ENCODE measurements around the gene SARM1. TPM values are rescaled to one million over a fixed set of nuclear protein-coding genes. Genes with fewer than 3 reads are reported as not detected.

SARM1 gene
- total RNA-seq, 2 experiments from 2014 or later, result 18.1 to 21.9 TPM

DNA sequence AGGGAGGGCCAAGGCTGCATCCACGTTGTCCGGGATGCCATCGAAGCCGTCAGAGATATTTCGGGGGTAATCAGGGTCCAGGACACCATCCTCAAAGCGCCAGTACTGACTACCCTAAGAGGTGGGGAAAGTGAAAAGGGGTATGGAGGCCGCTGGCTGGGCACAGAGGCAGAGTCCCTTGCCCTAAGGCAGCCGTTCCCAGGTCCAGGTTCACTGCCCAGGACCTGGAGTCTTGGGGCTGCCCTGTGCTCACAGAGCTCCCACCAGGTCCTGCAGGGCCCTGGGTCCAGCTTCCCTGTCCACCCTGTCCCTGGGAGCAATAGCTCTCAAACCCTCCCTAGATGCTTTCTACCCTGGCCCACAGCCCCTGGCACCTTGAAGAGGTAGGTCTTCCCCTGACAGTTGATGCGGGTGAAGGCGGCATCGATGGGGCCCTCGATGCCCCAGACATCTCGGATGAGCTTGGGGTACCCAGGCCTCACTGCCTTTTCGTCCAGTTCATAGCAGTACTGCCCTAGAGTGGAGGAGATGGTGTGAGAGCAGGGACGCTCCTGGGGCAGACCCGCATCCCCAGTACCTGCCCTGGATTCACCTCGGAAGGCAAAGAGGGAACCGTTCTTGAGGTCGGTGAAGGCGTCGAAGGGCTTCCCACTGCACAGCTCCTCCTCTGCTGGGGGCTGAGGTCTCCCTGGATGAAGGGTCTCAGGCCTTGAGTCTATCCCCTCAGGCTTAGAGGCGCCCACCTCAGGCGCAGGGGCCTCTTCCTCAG is 2.4 kb upstream of the SARM1 start:
- intact Hi-C loops (cut with DNase I, micrococcal nuclease), result no loop called here
- no peak overlapping the region for H3K4me3 Mint-ChIP-seq
- ATAC-seq (no peak), DNase-seq (no peak)
- H3K9me3 Mint-ChIP-seq (ENCODE audit: low read depth), result no peaks in the 10 kb centered on the region
- no peak overlapping the region for H3K27ac Mint-ChIP-seq
- ChIA-PET CTCF (no interaction called here), POLR2A (no interaction called here)
- peaks cover 20% of the 10 kb centered on the region for H3K4me1 Mint-ChIP-seq
- peaks cover 4% of the 10 kb centered on the region for H3K36me3 Mint-ChIP-seq (ENCODE audit: low read depth)
- H3K27me3 Mint-ChIP-seq, result no peaks in the 10 kb centered on the region

DNA sequence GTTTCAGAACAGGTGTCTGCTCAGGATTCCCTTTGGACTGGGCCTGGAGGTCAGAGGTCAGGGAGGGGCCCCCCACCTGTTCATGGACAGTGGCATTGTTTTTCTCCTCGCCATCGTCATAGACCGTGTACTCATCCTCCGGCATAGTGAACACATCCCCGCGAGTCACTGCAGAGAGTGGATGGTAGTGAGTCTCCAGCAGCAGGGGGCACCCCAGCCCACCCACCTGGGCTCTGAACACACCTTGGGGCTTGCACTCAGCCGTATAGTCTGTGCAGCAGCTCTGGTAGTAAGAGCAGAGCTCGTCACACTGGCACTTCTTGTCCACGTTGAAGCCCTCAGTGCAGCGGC is 1.8 kb upstream of the SARM1 start:
- H3K27me3 Mint-ChIP-seq, result no peaks in the 10 kb centered on the region
- H3K27ac Mint-ChIP-seq, result no peak overlapping the region
- intact Hi-C loops (cut with DNase I, micrococcal nuclease), result loop anchor here in 1 of 2 experiments (2.0 kb wide), 1 partner anchor 581 kb away; the partner anchor contains the start of gene PHF12
- no peak overlapping the region for H3K4me3 Mint-ChIP-seq
- ChIA-PET CTCF (no interaction called here), POLR2A (interaction anchor here (0.9 kb wide), 1 partner anchor 12 kb away, joined by 3 read pairs; the partner anchor contains the start of gene POLDIP2)
- ATAC-seq (no peak), DNase-seq (no peak)
- no peaks in the 10 kb centered on the region for H3K9me3 Mint-ChIP-seq (ENCODE audit: low read depth)
- peaks cover 4% of the 10 kb centered on the region for H3K36me3 Mint-ChIP-seq (ENCODE audit: low read depth)
- peaks cover 20% of the 10 kb centered on the region for H3K4me1 Mint-ChIP-seq

DNA sequence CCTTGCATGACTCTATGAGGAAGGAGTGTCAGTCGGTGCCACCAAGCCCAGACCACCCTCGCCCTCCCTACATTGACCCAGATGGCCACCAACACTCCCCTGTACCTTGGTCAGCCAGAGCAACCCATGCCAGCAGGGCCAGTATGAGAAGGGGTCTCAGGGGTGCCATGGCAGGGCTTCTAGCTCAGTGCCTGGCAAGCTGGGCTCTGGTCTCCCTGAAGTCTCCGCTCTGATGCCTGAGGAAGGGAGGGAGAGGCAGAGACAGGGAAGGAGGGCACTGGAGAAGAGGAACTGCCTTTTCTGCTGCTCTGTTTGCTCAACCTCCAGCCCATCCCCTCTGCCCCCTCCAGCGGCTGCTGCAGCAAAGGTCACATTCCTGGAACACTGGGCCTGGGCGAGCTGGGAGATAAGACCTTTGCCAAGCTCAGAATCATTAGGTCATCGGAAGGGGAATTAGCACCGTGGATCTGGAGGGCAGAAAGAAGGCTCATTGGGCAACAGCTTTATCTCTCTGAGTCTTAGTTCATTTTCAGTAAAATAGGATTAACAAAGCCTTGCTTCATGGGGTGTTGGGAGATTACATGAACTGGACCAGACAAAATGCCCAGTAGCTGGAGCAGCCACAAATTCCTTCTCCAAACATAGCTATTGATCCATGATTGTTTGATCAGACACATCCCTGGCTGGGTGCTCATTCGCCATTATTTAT is 1.3 kb upstream of the SARM1 start, which contains the start of gene VTN:
Gene VTN (minus strand): TSS at position 273 of the 709 bp plus-strand sequence. CDS start 104 bp downstream, at position 169.
- DNase-seq (no peak), ATAC-seq (no peak)
- intact Hi-C loops (cut with DNase I, micrococcal nuclease), result loop anchor here in 1 of 2 experiments (2.0 kb wide), 1 partner anchor 581 kb away; the partner anchor contains the start of gene PHF12
- H3K27ac Mint-ChIP-seq, result peak within 1 kb of the TSS; percentile 86
- H3K27me3 Mint-ChIP-seq, result no peaks in the 10 kb centered on the region
- peaks cover 22% of the 10 kb centered on the region for H3K4me1 Mint-ChIP-seq
- peak within 1 kb of the TSS; percentile 76 for H3K4me3 Mint-ChIP-seq
- H3K9me3 Mint-ChIP-seq (ENCODE audit: low read depth), result no peaks in the 10 kb centered on the region
- CTCF ChIA-PET, result interaction anchor here (0.6 to 0.8 kb wide), 2 partner anchors 48 to 533 kb away, joined by 3 read pairs; no protein-coding TSS in a partner anchor
- H3K36me3 Mint-ChIP-seq (ENCODE audit: low read depth), result peaks cover 7% of the 10 kb centered on the region
- POLR2A ChIA-PET, result interaction anchor here (0.9 kb wide), 1 partner anchor 13 kb away, joined by 3 read pairs; the partner anchor contains the start of gene POLDIP2

DNA sequence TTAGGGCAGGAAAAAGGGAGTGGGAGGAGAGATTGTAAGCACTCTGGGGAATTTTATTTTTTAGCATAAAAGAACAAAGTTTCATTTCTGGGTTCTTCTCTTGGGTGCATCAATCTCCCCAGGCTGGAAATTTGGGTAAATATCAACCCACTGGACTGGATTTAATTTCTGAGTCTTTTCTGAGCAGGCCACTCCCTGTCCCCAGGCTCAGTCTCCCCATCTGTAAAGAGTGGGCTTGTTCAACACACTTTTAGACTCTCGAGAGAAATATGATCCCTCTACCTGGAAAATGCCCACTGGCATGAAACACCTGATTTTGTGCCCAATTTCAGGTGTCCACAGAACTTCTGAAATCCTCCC is 770 bp upstream of the SARM1 start:
- ChIA-PET POLR2A (interaction anchor here (0.6 to 1.5 kb wide), 3 partner anchors 13 to 107 kb away, joined by 3 to 5 read pairs (median 5); partner anchors contain the start of genes IFT20, POLDIP2 and TNFAIP1), CTCF (interaction anchor here (0.6 to 0.8 kb wide), 3 partner anchors 15 to 533 kb away, joined by 3 read pairs; no protein-coding TSS in a partner anchor)
- peak overlapping the region; percentile 76 for H3K4me3 Mint-ChIP-seq
- H3K27ac Mint-ChIP-seq, result peak overlapping the region; percentile 44
- intact Hi-C loops (cut with DNase I, micrococcal nuclease), result loop anchor here (1.0 to 2.0 kb wide), 9 partner anchors 13 to 580 kb away; partner anchors contain the start of genes IFT20 (in 2 of the 2), POLDIP2 (in 2 of the 2), TNFAIP1 (in 2 of the 2) and PHF12 (in 1 of the 2)
- H3K9me3 Mint-ChIP-seq (ENCODE audit: low read depth), result no peaks in the 10 kb centered on the region
- H3K27me3 Mint-ChIP-seq, result no peaks in the 10 kb centered on the region
- ATAC-seq (no peak), DNase-seq (no peak)
- H3K36me3 Mint-ChIP-seq (ENCODE audit: low read depth), result peaks cover 7% of the 10 kb centered on the region
- peaks cover 22% of the 10 kb centered on the region for H3K4me1 Mint-ChIP-seq

DNA sequence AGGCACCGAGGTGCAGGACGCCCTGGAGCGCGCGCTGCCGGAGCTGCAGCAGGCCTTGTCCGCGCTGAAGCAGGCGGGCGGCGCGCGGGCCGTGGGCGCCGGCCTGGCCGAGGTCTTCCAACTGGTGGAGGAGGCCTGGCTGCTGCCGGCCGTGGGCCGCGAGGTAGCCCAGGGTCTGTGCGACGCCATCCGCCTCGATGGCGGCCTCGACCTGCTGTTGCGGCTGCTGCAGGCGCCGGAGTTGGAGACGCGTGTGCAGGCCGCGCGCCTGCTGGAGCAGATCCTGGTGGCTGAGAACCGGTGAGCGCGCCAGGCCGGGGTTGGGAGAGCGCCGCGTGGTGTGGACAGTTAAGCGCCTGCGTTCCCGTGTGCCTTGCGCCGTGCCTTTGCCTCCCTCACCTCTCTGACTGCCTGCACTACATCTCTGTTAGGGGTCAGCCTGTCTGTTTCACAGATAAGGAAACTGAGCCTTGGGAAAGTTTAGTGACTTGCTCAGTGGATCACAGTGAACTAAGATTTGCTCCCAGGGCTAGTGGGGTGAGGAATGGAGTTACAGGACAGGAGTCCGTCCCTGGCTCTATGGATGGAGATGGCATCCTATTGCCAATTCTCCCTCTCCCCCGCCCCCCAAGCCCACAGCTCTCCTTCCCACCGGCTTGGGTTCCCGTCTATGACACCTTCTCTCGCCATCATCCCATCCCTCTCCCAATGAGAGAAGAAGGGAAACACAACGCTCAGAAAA is 880 bp downstream of the SARM1 start:
- intact Hi-C loops (cut with DNase I, micrococcal nuclease), result loop anchor here in 1 of 2 experiments (1.0 kb wide), 1 partner anchor 180 kb away; the partner anchor contains the start of gene UNC119
- ChIA-PET CTCF (interaction anchor here (1.4 to 2.4 kb wide), 2 partner anchors 15 to 44 kb away, joined by 5 to 7 read pairs; partner anchors contain the start of gene POLDIP2), POLR2A (interaction anchor here (1.4 to 1.5 kb wide), 2 partner anchors 15 to 37 kb away, joined by 5 read pairs; partner anchors contain the start of genes IFT20, POLDIP2 and TNFAIP1)
- Mint-ChIP-seq H3K4me3 (peak overlapping the region; percentile 76), H3K9me3 (ENCODE audit: low read depth) (no peaks in the 10 kb centered on the region), H3K27ac (peak overlapping the region; percentile 63), H3K27me3 (no peaks in the 10 kb centered on the region), H3K4me1 (peaks cover 22% of the 10 kb centered on the region), H3K36me3 (ENCODE audit: low read depth) (peaks cover 7% of the 10 kb centered on the region)
- DNase-seq, result peak; percentile 63
- peak; percentile 2 for ATAC-seq

DNA sequence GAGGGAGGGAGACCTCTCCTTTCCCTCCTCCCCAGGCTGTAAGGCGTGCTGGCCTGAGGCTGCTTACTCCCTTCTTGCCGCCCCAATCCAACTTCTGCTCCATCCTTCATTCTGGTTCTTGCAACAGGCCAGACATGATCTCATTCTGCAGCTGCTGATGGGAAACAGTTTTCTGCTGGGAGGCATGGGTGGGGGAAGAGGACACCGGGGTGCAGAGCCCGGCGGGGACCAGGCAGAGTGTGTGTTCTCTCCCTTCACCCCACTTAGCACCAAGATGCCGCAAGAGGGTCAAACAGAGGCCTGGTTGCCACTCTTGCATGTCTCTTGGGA is 1.4 kb downstream of the SARM1 start:
- H3K9me3 Mint-ChIP-seq (ENCODE audit: low read depth), result no peaks in the 10 kb centered on the region
- no peaks in the 10 kb centered on the region for H3K27me3 Mint-ChIP-seq
- intact Hi-C loops (cut with DNase I, micrococcal nuclease), result loop anchor here in 1 of 2 experiments (1.0 kb wide), 1 partner anchor 179 kb away; the partner anchor contains the start of gene UNC119

DNA sequence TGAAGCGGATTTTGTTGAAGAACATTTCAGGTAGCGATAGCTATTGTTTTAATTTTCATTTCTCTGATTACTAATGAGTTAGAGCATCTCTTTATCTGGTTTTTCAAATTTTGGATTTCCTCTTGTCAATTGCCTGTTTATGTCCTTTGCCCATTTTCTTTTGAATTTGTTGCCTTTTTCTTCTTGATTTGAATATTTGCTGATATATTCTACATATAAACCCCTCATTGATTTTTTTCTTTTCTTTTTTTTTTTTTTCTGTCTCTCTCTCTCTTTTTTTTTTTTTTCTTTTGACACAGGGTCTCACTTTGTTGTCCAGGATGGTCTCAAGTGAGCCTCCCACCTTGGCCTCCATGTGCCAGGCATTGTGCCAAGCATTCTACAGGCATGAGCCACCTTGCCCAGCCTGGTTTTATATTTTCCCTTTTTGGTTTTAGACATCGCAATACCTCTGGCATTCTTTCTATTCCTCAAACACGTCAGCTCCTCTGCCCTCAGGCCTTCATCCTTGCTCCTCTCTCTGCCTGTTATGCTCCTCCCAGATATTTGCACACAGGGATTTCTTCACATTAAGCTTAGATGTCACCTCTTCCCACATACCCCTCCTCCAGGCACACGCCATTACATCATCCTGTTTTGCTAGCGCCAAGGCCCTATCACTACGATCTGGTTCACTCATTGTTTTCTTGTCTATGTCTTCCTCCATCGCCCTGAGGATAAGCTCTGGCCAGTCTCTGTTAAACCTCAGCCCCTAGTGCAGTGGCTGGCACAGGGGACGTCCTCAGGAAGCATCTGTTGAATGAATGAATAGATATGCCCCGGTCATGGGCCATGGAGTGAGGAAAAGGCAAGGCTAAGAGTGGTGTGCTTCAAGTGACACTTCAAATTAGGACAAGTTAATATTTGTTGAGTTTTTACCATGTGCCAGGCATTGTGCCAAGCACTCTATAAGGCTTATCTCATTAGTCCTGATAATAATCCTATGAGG is 8.6 kb downstream of the SARM1 start:
- peaks cover 15% of the 10 kb centered on the region for H3K36me3 Mint-ChIP-seq (ENCODE audit: low read depth)
- DNase-seq, result no peak
- no peak overlapping the region for H3K27ac Mint-ChIP-seq
- no peak for ATAC-seq
- intact Hi-C loops (cut with DNase I, micrococcal nuclease), result no loop called here
- no peak overlapping the region for H3K4me3 Mint-ChIP-seq
- H3K9me3 Mint-ChIP-seq (ENCODE audit: low read depth), result no peaks in the 10 kb centered on the region
- H3K27me3 Mint-ChIP-seq, result peaks cover 11% of the 10 kb centered on the region
- ChIA-PET POLR2A (no interaction called here), CTCF (interaction anchor here (0.5 to 1.7 kb wide), 3 partner anchors 23 to 117 kb away, joined by 3 to 4 read pairs (median 3); partner anchors contain the start of gene POLDIP2)
- H3K4me1 Mint-ChIP-seq, result peaks cover 13% of the 10 kb centered on the region

More for the DNA sequence above, 1.4 kb downstream of the SARM1 start:
- H3K4me1 Mint-ChIP-seq, result peaks cover 22% of the 10 kb centered on the region
- H3K4me3 Mint-ChIP-seq, result peak overlapping the region; percentile 76
- ATAC-seq (no peak), DNase-seq (no peak)
- H3K36me3 Mint-ChIP-seq (ENCODE audit: low read depth), result peaks cover 7% of the 10 kb centered on the region
- ChIA-PET POLR2A (interaction anchor here (0.6 kb wide), 1 partner anchor 9 kb away, joined by 3 read pairs; no protein-coding TSS in a partner anchor), CTCF (interaction anchor here (0.8 to 2.4 kb wide), 3 partner anchors 12 to 122 kb away, joined by 3 to 7 read pairs (median 3); no protein-coding TSS in a partner anchor)
- peak overlapping the region; percentile 63 for H3K27ac Mint-ChIP-seq

DNA sequence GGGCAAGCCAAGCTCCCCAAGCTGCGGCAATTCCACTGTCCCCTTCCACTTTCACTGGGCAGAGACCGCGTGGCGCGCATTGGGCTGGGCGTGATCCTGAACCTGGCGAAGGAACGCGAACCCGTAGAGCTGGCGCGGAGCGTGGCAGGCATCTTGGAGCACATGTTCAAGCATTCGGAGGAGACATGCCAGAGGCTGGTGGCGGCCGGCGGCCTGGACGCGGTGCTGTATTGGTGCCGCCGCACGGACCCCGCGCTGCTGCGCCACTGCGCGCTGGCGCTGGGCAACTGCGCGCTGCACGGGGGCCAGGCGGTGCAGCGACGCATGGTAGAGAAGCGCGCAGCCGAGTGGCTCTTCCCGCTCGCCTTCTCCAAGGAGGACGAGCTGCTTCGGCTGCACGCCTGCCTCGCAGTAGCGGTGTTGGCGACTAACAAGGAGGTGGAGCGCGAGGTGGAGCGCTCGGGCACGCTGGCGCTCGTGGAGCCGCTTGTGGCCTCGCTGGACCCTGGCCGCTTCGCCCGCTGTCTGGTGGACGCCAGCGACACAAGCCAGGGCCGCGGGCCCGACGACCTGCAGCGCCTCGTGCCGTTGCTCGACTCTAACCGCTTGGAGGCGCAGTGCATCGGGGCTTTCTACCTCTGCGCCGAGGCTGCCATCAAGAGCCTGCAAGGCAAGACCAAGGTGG is 9.8 kb downstream of the SARM1 start:
- Mint-ChIP-seq H3K9me3 (ENCODE audit: low read depth) (no peaks in the 10 kb centered on the region), H3K4me1 (peaks cover 17% of the 10 kb centered on the region), H3K4me3 (no peak overlapping the region), H3K27me3 (peaks cover 11% of the 10 kb centered on the region), H3K36me3 (ENCODE audit: low read depth) (peaks cover 19% of the 10 kb centered on the region), H3K27ac (no peak overlapping the region)
- DNase-seq (peak; percentile 67), ATAC-seq (no peak)
- POLR2A ChIA-PET, result no interaction called here
- intact Hi-C loops (cut with DNase I, micrococcal nuclease), result no loop called here
- CTCF ChIA-PET, result interaction anchor here (0.7 to 1.7 kb wide), 3 partner anchors 22 to 27 kb away, joined by 3 to 4 read pairs (median 3); partner anchors contain the start of gene POLDIP2

DNA sequence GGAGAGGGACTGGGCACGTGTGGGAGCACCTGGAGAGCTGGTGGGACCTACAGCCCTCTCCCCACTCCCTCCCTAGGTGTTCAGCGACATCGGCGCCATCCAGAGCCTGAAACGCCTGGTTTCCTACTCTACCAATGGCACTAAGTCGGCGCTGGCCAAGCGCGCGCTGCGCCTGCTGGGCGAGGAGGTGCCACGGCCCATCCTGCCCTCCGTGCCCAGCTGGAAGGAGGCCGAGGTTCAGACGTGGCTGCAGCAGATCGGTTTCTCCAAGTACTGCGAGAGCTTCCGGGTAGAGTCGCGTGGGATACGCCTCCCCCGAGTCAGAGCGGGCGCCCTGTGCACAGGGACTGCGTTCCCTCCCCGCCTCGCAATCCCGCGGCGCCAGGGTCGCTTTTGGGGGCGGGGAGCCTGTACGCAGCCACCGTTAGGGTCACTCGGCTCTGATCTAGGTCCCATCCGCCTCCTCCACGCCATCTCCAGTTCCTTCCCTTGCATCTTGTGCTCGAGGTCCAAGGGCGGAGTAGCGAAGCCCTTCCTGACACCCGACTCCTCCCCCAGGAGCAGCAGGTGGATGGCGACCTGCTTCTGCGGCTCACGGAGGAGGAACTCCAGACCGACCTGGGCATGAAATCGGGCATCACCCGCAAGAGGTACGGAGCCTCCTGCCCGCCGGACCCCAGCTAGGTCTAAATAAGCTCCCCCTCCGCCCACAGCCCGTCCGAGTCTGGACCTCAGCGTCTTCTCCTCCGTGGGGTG is 13.0 kb downstream of the SARM1 start:
- Mint-ChIP-seq H3K27me3 (peaks cover 11% of the 10 kb centered on the region), H3K27ac (peak overlapping the region; percentile 73), H3K4me3 (peak overlapping the region; percentile 86), H3K9me3 (ENCODE audit: low read depth) (no peaks in the 10 kb centered on the region), H3K36me3 (ENCODE audit: low read depth) (peaks cover 29% of the 10 kb centered on the region), H3K4me1 (peaks cover 17% of the 10 kb centered on the region)
- peak; percentile 93 for ATAC-seq
- POLR2A ChIA-PET, result no interaction called here
- intact Hi-C loops (cut with DNase I, micrococcal nuclease), result loop anchor here (1.0 to 5.0 kb wide), 6 partner anchors 13 to 65 kb away; partner anchors contain the start of genes IFT20 (in 2 of the 2), POLDIP2 (in 2 of the 2), TNFAIP1 (in 2 of the 2) and SARM1 (in 1 of the 2)
- peak; percentile 85 for DNase-seq
- CTCF ChIA-PET, result interaction anchor here (0.9 to 1.8 kb wide), 6 partner anchors 11 to 167 kb away, joined by 3 to 5 read pairs (median 4); partner anchors contain the start of genes IFT20, POLDIP2 and TNFAIP1
